ENCODE results near the gene GNAS-AS1. TPM values are rescaled to one million over a fixed set of nuclear protein-coding genes. Genes with fewer than 3 reads are reported as not detected.

The GNAS-AS1 gene
- total RNA-seq, 4 donors from 2014 or later = 0.42 to 0.59 TPM; not detected in 2

- WGBS, 2 donors = 0% methylated on average over 1 of the region's 1 CpG
- H3K36me3 ChIP-seq = no peaks in the 10 kb centered on the region
- H3K27me3 ChIP-seq = no peaks in the 10 kb centered on the region
- H3K4me3 ChIP-seq = peak overlapping the region; percentile 79 to 98 (median 88)
- TF ChIP-seq, protein P1, sequence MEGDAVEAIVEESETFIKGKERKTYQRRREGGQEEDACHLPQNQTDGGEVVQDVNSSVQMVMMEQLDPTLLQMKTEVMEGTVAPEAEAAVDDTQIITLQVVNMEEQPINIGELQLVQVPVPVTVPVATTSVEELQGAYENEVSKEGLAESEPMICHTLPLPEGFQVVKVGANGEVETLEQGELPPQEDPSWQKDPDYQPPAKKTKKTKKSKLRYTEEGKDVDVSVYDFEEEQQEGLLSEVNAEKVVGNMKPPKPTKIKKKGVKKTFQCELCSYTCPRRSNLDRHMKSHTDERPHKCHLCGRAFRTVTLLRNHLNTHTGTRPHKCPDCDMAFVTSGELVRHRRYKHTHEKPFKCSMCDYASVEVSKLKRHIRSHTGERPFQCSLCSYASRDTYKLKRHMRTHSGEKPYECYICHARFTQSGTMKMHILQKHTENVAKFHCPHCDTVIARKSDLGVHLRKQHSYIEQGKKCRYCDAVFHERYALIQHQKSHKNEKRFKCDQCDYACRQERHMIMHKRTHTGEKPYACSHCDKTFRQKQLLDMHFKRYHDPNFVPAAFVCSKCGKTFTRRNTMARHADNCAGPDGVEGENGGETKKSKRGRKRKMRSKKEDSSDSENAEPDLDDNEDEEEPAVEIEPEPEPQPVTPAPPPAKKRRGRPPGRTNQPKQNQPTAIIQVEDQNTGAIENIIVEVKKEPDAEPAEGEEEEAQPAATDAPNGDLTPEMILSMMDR (IDR thresholded peaks at IDR 0.05) = no peak
- TF ChIP-seq EP300 (IDR thresholded peaks at IDR 0.05) (no peak), POLR2A (IDR thresholded peaks at IDR 0.05) (no peak)
- peak overlapping the region; percentile 98 to 100 (median 99) for H3K27ac ChIP-seq
- no peak for DNase-seq (ENCODE audit: low spot score in 2 of 2)
- H3K9me3 ChIP-seq = no peaks in the 10 kb centered on the region
- peaks cover 0 to 55% (median 42%) of the 10 kb centered on the region in 4 donors for H3K4me1 ChIP-seq
These were observed 42.2 kb upstream of the GNAS-AS1 start for GRCh38 chr20:58892932-58893224.

DNA sequence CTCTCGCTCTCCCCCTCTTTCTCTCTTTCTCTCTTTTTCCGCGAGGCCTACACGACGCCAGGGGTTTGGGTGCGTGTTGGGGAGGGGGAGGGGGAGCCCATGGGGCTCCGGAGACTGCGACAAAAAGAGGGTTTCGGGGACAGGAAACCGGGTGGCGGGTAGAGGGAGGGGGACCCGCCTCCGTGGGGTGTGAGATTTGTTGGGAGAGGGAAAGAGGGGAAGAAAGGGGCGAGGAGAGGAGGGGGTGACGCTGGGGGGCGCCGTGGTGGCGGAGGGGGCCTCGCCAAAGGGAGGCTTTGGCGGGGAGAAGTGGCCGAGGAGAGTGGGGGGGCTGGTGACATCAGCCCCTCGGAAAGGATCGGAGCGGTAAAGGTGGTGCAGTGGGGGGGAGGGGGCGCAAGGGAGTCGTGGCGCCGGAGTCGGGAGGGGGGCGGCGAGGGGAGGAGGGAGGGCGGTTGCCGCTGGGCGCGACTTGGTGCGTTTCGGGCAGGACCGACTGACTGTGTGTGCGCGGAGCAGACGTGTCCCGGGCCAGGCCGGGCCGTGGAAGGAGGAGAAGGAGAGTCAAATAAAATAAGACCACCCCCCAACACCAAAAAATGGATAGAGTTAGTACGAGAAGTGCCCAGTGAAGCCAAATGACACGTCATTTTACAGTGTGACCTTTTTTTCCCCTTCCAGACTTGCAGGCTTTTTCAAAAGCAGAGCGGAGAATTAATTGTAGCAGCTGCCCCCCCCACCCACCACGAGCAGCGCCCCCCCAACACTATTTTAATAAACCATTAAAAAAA, 41.6 kb upstream of the GNAS-AS1 start:
- H3K36me3 ChIP-seq = no peaks in the 10 kb centered on the region
- peak; percentile 58 to 60 for DNase-seq (ENCODE audit: low spot score in 2 of 2)
- WGBS, 2 donors = 1 to 2% methylated on average over 41 to 49 of the region's 49 CpGs
- no peaks in the 10 kb centered on the region for H3K9me3 ChIP-seq
- peaks cover 0 to 54% (median 39%) of the 10 kb centered on the region in 4 donors for H3K4me1 ChIP-seq
- H3K27me3 ChIP-seq = no peaks in the 10 kb centered on the region
- H3K4me3 ChIP-seq = peak overlapping the region; percentile 79 to 98 (median 88)
- no peak for TF ChIP-seq EP300 (IDR thresholded peaks at IDR 0.05)
- TF ChIP-seq, protein P1 (IDR thresholded peaks at IDR 0.05) = no peak
- no peak for TF ChIP-seq POLR2A (IDR thresholded peaks at IDR 0.05)
- H3K27ac ChIP-seq = peak overlapping the region; percentile 98 to 100 (median 99)

DNA sequence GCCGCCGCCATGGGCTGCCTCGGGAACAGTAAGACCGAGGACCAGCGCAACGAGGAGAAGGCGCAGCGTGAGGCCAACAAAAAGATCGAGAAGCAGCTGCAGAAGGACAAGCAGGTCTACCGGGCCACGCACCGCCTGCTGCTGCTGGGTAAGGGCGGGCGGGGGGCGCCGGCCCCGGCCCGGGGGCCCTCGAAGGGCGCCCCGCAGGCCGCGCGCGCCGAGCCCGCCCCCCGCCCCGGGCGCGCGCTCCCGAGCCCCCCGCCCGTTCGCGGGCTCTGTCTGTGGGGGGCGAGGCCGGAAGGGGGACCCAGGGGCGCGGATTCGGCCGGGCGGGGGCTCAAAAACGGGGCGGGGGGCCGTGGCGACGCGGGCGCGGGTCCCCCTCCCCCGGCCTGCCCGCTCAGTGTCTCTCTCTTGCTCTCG, 41.0 kb upstream of the GNAS-AS1 start:
- H3K36me3 ChIP-seq = no peaks in the 10 kb centered on the region
- H3K27ac ChIP-seq = peak overlapping the region; percentile 98 to 100 (median 99)
- no peaks in the 10 kb centered on the region for H3K27me3 ChIP-seq
- peak overlapping the region; percentile 79 to 98 (median 88) for H3K4me3 ChIP-seq
- TF ChIP-seq POLR2A (IDR thresholded peaks at IDR 0.05) = no peak
- TF ChIP-seq, protein P1 (IDR thresholded peaks at IDR 0.05) = no peak
- TF ChIP-seq EP300 (IDR thresholded peaks at IDR 0.05) = no peak
- peaks cover 0 to 48% (median 36%) of the 10 kb centered on the region in 4 donors for H3K4me1 ChIP-seq
- no peaks in the 10 kb centered on the region for H3K9me3 ChIP-seq
- DNase-seq (ENCODE audit: low spot score in 2 of 2) = no peak
- WGBS, 2 donors = 0% methylated on average over 10 to 39 of the region's 55 CpGs

DNA sequence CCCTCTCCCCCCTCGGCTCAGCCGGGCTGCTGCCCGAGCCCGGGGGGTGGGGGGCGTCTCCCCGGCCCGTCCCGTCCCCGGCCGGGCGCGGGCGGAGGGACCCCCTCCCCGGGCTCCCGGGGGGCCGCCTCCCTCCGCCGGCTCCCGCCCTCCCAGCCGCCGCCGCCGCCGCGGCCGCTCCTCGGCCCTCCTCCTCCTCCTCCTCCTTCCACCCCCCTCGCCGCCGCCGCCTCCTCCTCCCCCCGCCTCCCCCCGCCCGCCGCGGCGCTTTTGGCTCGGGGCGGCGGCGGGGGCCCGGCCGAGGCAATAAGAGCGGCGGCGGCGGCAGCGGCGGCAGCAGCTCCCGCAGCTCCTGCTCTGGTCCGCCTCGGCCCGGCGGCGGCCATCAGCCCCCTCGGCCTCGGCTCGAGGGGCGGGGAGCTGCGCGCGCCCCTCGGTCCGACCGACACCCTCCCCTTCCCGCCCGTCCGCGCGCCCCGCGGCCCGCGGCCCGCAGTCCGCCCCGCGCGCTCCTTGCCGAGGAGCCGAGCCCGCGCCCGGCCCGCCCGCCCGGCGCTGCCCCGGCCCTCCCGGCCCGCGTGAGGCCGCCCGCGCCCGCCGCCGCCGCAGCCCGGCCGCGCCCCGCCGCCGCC, 40.5 kb upstream of the GNAS-AS1 start:
- peak; percentile 61 to 62 for DNase-seq (ENCODE audit: low spot score in 2 of 2)
- no peaks in the 10 kb centered on the region for H3K27me3 ChIP-seq
- H3K4me1 ChIP-seq = peaks cover 0 to 43% (median 32%) of the 10 kb centered on the region in 4 donors
- H3K9me3 ChIP-seq = no peaks in the 10 kb centered on the region
- peak overlapping the region; percentile 79 to 98 (median 88) for H3K4me3 ChIP-seq
- H3K27ac ChIP-seq = peak overlapping the region; percentile 98 to 100 (median 99)
- WGBS, 2 donors = 1% methylated on average over 42 of the region's 105 CpGs; no CpG with 5 or more reads in 1 of the 2 donors
- H3K36me3 ChIP-seq = no peaks in the 10 kb centered on the region
- TF ChIP-seq, protein P1 (IDR thresholded peaks at IDR 0.05) = peak in 1 of 5 experiments; percentile 18
- no peak for TF ChIP-seq EP300 (IDR thresholded peaks at IDR 0.05)
- peak; percentile 24 to 79 for TF ChIP-seq POLR2A (IDR thresholded peaks at IDR 0.05)
